Transverse colon (tissue), 4 donors: ENCODE results near the gene CCL15.

ENCODE experiments used
- CTCF ChIP-seq, 5 experiments: fragments of 200-600 bp in 3 of 5; fragments of 450-650 bp in 2 of 5; sonication (generic) in 3 of 5; IDR thresholded peaks; 1 replicate in 2 of 5; 2 replicates in 3 of 5; pipeline ENCODE4 v1.5.1; 2016 to 2017; ENCODE audit warnings: antibody characterized with exemption in 5 of 5, inconsistent platforms in 3 of 5, mild to moderate bottlenecking in 2 of 5, moderate library complexity in 1 of 5
- EP300 ChIP-seq: sonication (generic); formaldehyde crosslinking; IDR thresholded peaks from one replicate; pipeline ENCODE4 v1.6.1; 2017; ENCODE audit warnings: antibody characterized with exemption, low read depth
- POLR2A ChIP-seq: fragments of 450-650 bp; IDR thresholded peaks from one replicate; pipeline ENCODE4 v1.6.1; 2016; ENCODE audit warnings: antibody characterized with exemption, mild to moderate bottlenecking, moderate library complexity
- POLR2AphosphoS5 ChIP-seq, 3 donors: sonication (generic); formaldehyde crosslinking; IDR thresholded peaks; one replicate each; pipeline ENCODE4 v1.6.1; 2016; ENCODE audit warnings: antibody characterized with exemption in 3 of 3

- TF ChIP-seq CTCF (IDR thresholded peaks at IDR 0.05), result no peak
- no peak for TF ChIP-seq POLR2A
- TF ChIP-seq POLR2AphosphoS5 (IDR thresholded peaks at IDR 0.05), result no peak
- TF ChIP-seq EP300, result no peak
Observed at GRCh38 chr17:35991075-35991474, 10.3 kb downstream of the CCL15 start.
